ENCODE data around the gene PLCB1. TPM values are rescaled to one million over a fixed set of nuclear protein-coding genes. Genes with fewer than 3 reads are reported as not detected.

The PLCB1 gene
- total and polyA plus RNA-seq, 8 donors, result 8.8 to 27.7 (median 19.2) TPM

GRCh38 chr20:8662433-8662954 lies 530.4 kb downstream of the PLCB1 start:
- intact Hi-C loops (cut with DNase I), result loop anchor here in 1 of 2 donors (10.0 kb wide), 1 partner anchor 518 kb away; no protein-coding TSS in a partner anchor
- Histone ChIP-seq H3K27me3 (no peaks in the 10 kb centered on the region), H3K4me1 (no peaks in the 10 kb centered on the region), H3K27ac (no peak overlapping the region), H3K9me3 (no peaks in the 10 kb centered on the region), H3K36me3 (no peaks in the 10 kb centered on the region), H3K4me3 (no peak overlapping the region)
- TF ChIP-seq CTCF (IDR thresholded peaks at IDR 0.05), result no peak
- ATAC-seq, result no peak
- DNase-seq, result no peak

GRCh38 chr20:8663424-8663823 lies 531.4 kb downstream of the PLCB1 start:
- H3K4me1 ChIP-seq, result no peaks in the 10 kb centered on the region
- ATAC-seq, result no peak
- H3K27me3 ChIP-seq, result no peaks in the 10 kb centered on the region
- no peak for TF ChIP-seq CTCF (IDR thresholded peaks at IDR 0.05)
- no peak overlapping the region for H3K27ac ChIP-seq
- H3K36me3 ChIP-seq, result no peaks in the 10 kb centered on the region
- H3K4me3 ChIP-seq, result no peak overlapping the region
- no peaks in the 10 kb centered on the region for H3K9me3 ChIP-seq
- no peak for DNase-seq
- intact Hi-C loops (cut with DNase I), result loop anchor here in 1 of 2 donors (10.0 kb wide), 1 partner anchor 519 kb away; no protein-coding TSS in a partner anchor

- no peak for TF ChIP-seq CTCF (IDR thresholded peaks at IDR 0.05)
- intact Hi-C loops (cut with DNase I), result loop anchor here in 1 of 2 donors (10.0 kb wide), 1 partner anchor 520 kb away; no protein-coding TSS in a partner anchor
Observed at GRCh38 chr20:8664778-8665177, 532.7 kb downstream of the PLCB1 start.

GRCh38 chr20:8667306-8667705 lies 535.2 kb downstream of the PLCB1 start:
- no peak overlapping the region for H3K4me3 ChIP-seq
- intact Hi-C loops (cut with DNase I), result loop anchor here in 1 of 2 donors (10.0 kb wide), 1 partner anchor 523 kb away; no protein-coding TSS in a partner anchor
- no peak for TF ChIP-seq CTCF (IDR thresholded peaks at IDR 0.05)
- no peak for DNase-seq
- H3K4me1 ChIP-seq, result no peaks in the 10 kb centered on the region
- H3K27me3 ChIP-seq, result no peaks in the 10 kb centered on the region
- no peak overlapping the region for H3K27ac ChIP-seq
- no peak for ATAC-seq
- H3K36me3 ChIP-seq, result no peaks in the 10 kb centered on the region
- H3K9me3 ChIP-seq, result no peaks in the 10 kb centered on the region

More at GRCh38 chr20:8664778-8665177, 532.7 kb downstream of the PLCB1 start:
- no peaks in the 10 kb centered on the region for H3K9me3 ChIP-seq
- DNase-seq (no peak), ATAC-seq (no peak)
- no peaks in the 10 kb centered on the region for H3K4me1 ChIP-seq
- H3K4me3 ChIP-seq, result no peak overlapping the region
- no peak overlapping the region for H3K27ac ChIP-seq
- no peaks in the 10 kb centered on the region for H3K36me3 ChIP-seq
- no peaks in the 10 kb centered on the region for H3K27me3 ChIP-seq

GRCh38 chr20:8670207-8670892 lies 538.3 kb downstream of the PLCB1 start:
- no peak overlapping the region for H3K4me3 ChIP-seq
- intact Hi-C loops (cut with DNase I), result no loop called here
- H3K27ac ChIP-seq, result no peak overlapping the region
- DNase-seq (no peak), ATAC-seq (no peak)
- no peaks in the 10 kb centered on the region for H3K27me3 ChIP-seq
- H3K4me1 ChIP-seq, result no peaks in the 10 kb centered on the region
- H3K36me3 ChIP-seq, result no peaks in the 10 kb centered on the region
- TF ChIP-seq CTCF (IDR thresholded peaks at IDR 0.05), result no peak
- H3K9me3 ChIP-seq, result no peaks in the 10 kb centered on the region
